ENCODE results near the gene LSP1.

Gene LSP1

GRCh38 chr11:1930462-1930830 lies 77.6 kb downstream of the LSP1 start:
- no peaks in the 10 kb centered on the region for H3K9me3 ChIP-seq (ENCODE audit: control insufficient read depth, low read length)
- no peak overlapping the region for H3K27ac ChIP-seq (ENCODE audit: low read depth, low read length, severe bottlenecking)
- peaks cover 19% of the 10 kb centered on the region for H3K4me1 ChIP-seq (ENCODE audit: control insufficient read depth, insufficient read depth, low read length, poor library complexity, severe bottlenecking)
- no peaks in the 10 kb centered on the region for H3K36me3 ChIP-seq (ENCODE audit: control insufficient read depth, insufficient read depth, low read length)
- H3K4me3 ChIP-seq (ENCODE audit: extremely low read depth, insufficient read depth, low read length, poor library complexity, severe bottlenecking) = no peak overlapping the region
- 94% methylated on average over 6 to 7 of the region's 9 CpGs for WGBS, 2 experiments (ENCODE audit: insufficient coverage in 2 of 2)

GRCh38 chr11:1931341-1932104 lies 78.6 kb downstream of the LSP1 start:
- WGBS, 2 experiments (ENCODE audit: insufficient coverage in 2 of 2) = 91 to 93% methylated on average over 13 to 14 of the region's 18 CpGs
- Histone ChIP-seq H3K27ac (ENCODE audit: low read depth, low read length, severe bottlenecking) (no peak overlapping the region), H3K4me3 (ENCODE audit: extremely low read depth, insufficient read depth, low read length, poor library complexity, severe bottlenecking) (no peak overlapping the region), H3K9me3 (ENCODE audit: control insufficient read depth, low read length) (no peaks in the 10 kb centered on the region), H3K4me1 (ENCODE audit: control insufficient read depth, insufficient read depth, low read length, poor library complexity, severe bottlenecking) (peaks cover 19% of the 10 kb centered on the region), H3K36me3 (ENCODE audit: control insufficient read depth, insufficient read depth, low read length) (no peaks in the 10 kb centered on the region)

GRCh38 chr11:1932105-1932480 lies 79.2 kb downstream of the LSP1 start:
- no peak overlapping the region for H3K27ac ChIP-seq (ENCODE audit: low read depth, low read length, severe bottlenecking)
- peaks cover 13% of the 10 kb centered on the region for H3K4me1 ChIP-seq (ENCODE audit: control insufficient read depth, insufficient read depth, low read length, poor library complexity, severe bottlenecking)
- H3K36me3 ChIP-seq (ENCODE audit: control insufficient read depth, insufficient read depth, low read length) = no peaks in the 10 kb centered on the region
- 86 to 93% methylated on average over 7 to 10 of the region's 11 CpGs for WGBS, 2 experiments (ENCODE audit: insufficient coverage in 2 of 2)
- no peaks in the 10 kb centered on the region for H3K9me3 ChIP-seq (ENCODE audit: control insufficient read depth, low read length)
- no peak overlapping the region for H3K4me3 ChIP-seq (ENCODE audit: extremely low read depth, insufficient read depth, low read length, poor library complexity, severe bottlenecking)

GRCh38 chr11:1932681-1933080 lies 79.8 kb downstream of the LSP1 start:
- Histone ChIP-seq H3K9me3 (ENCODE audit: control insufficient read depth, low read length) (no peaks in the 10 kb centered on the region), H3K4me3 (ENCODE audit: extremely low read depth, insufficient read depth, low read length, poor library complexity, severe bottlenecking) (no peak overlapping the region), H3K27ac (ENCODE audit: low read depth, low read length, severe bottlenecking) (no peak overlapping the region), H3K4me1 (ENCODE audit: control insufficient read depth, insufficient read depth, low read length, poor library complexity, severe bottlenecking) (peaks cover 12% of the 10 kb centered on the region), H3K36me3 (ENCODE audit: control insufficient read depth, insufficient read depth, low read length) (no peaks in the 10 kb centered on the region)
- WGBS, 2 experiments (ENCODE audit: insufficient coverage in 2 of 2) = 90 to 96% methylated on average over 4 of the region's 4 CpGs

- WGBS, 2 experiments (ENCODE audit: insufficient coverage in 2 of 2) = 85 to 93% methylated on average over 18 of the region's 18 CpGs
- Histone ChIP-seq H3K4me3 (ENCODE audit: extremely low read depth, insufficient read depth, low read length, poor library complexity, severe bottlenecking) (no peak overlapping the region), H3K9me3 (ENCODE audit: control insufficient read depth, low read length) (no peaks in the 10 kb centered on the region), H3K27ac (ENCODE audit: low read depth, low read length, severe bottlenecking) (no peak overlapping the region), H3K36me3 (ENCODE audit: control insufficient read depth, insufficient read depth, low read length) (no peaks in the 10 kb centered on the region), H3K4me1 (ENCODE audit: control insufficient read depth, insufficient read depth, low read length, poor library complexity, severe bottlenecking) (peaks cover 4% of the 10 kb centered on the region)
These were observed 80.8 kb downstream of the LSP1 start for GRCh38 chr11:1933416-1934334.

GRCh38 chr11:1934335-1935155 lies 81.7 kb downstream of the LSP1 start:
- peaks cover 3% of the 10 kb centered on the region for H3K4me1 ChIP-seq (ENCODE audit: control insufficient read depth, insufficient read depth, low read length, poor library complexity, severe bottlenecking)
- H3K9me3 ChIP-seq (ENCODE audit: control insufficient read depth, low read length) = no peaks in the 10 kb centered on the region
- H3K27ac ChIP-seq (ENCODE audit: low read depth, low read length, severe bottlenecking) = no peak overlapping the region
- WGBS, 2 experiments (ENCODE audit: insufficient coverage in 2 of 2) = 77 to 79% methylated on average over 17 to 21 of the region's 24 CpGs
- H3K4me3 ChIP-seq (ENCODE audit: extremely low read depth, insufficient read depth, low read length, poor library complexity, severe bottlenecking) = no peak overlapping the region
- H3K36me3 ChIP-seq (ENCODE audit: control insufficient read depth, insufficient read depth, low read length) = no peaks in the 10 kb centered on the region

GRCh38 chr11:1935156-1936071 lies 82.5 kb downstream of the LSP1 start:
- no peaks in the 10 kb centered on the region for H3K36me3 ChIP-seq (ENCODE audit: control insufficient read depth, insufficient read depth, low read length)
- H3K4me1 ChIP-seq (ENCODE audit: control insufficient read depth, insufficient read depth, low read length, poor library complexity, severe bottlenecking) = no peaks in the 10 kb centered on the region
- H3K4me3 ChIP-seq (ENCODE audit: extremely low read depth, insufficient read depth, low read length, poor library complexity, severe bottlenecking) = no peak overlapping the region
- 82 to 92% methylated on average over 24 to 31 of the region's 33 CpGs for WGBS, 2 experiments (ENCODE audit: insufficient coverage in 2 of 2)
- H3K9me3 ChIP-seq (ENCODE audit: control insufficient read depth, low read length) = no peaks in the 10 kb centered on the region
- H3K27ac ChIP-seq (ENCODE audit: low read depth, low read length, severe bottlenecking) = no peak overlapping the region

- no peak overlapping the region for H3K27ac ChIP-seq (ENCODE audit: low read depth, low read length, severe bottlenecking)
- H3K4me3 ChIP-seq (ENCODE audit: extremely low read depth, insufficient read depth, low read length, poor library complexity, severe bottlenecking) = no peak overlapping the region
- WGBS, 2 experiments (ENCODE audit: insufficient coverage in 2 of 2) = 93% methylated on average over 28 to 30 of the region's 34 CpGs
- H3K4me1 ChIP-seq (ENCODE audit: control insufficient read depth, insufficient read depth, low read length, poor library complexity, severe bottlenecking) = no peaks in the 10 kb centered on the region
- H3K36me3 ChIP-seq (ENCODE audit: control insufficient read depth, insufficient read depth, low read length) = no peaks in the 10 kb centered on the region
- H3K9me3 ChIP-seq (ENCODE audit: control insufficient read depth, low read length) = no peaks in the 10 kb centered on the region
These were observed 83.3 kb downstream of the LSP1 start for GRCh38 chr11:1936072-1936780.

GRCh38 chr11:1936781-1937615 lies 84.1 kb downstream of the LSP1 start:
- no peaks in the 10 kb centered on the region for H3K36me3 ChIP-seq (ENCODE audit: control insufficient read depth, insufficient read depth, low read length)
- H3K27ac ChIP-seq (ENCODE audit: low read depth, low read length, severe bottlenecking) = no peak overlapping the region
- no peaks in the 10 kb centered on the region for H3K4me1 ChIP-seq (ENCODE audit: control insufficient read depth, insufficient read depth, low read length, poor library complexity, severe bottlenecking)
- H3K9me3 ChIP-seq (ENCODE audit: control insufficient read depth, low read length) = no peaks in the 10 kb centered on the region
- 91% methylated on average over 31 to 34 of the region's 34 CpGs for WGBS, 2 experiments (ENCODE audit: insufficient coverage in 2 of 2)
- H3K4me3 ChIP-seq (ENCODE audit: extremely low read depth, insufficient read depth, low read length, poor library complexity, severe bottlenecking) = no peak overlapping the region

Measured in mesodermal cell (in vitro differentiated cells).